GM23338 (cell line): ENCODE measurements around the gene PIGN. TPM values are rescaled to one million over a fixed set of nuclear protein-coding genes. Genes with fewer than 3 reads are reported as not detected.

ENCODE experiments used
- ATAC-seq: fragments of 200-7000 bp; cut with Tn5 transposase; 3 replicates; pipeline ENCODE4 v1.9.1; 2020
- DNase-seq: peaks from one replicate; pipeline ENCODE4 v3.0.0-alpha.2; 2015; ENCODE audit warnings: low spot score
- H2AFZ ChIP-seq: fragments of 200-600 bp; sonication (generic); 2 replicates; pipeline ENCODE4 v1.8.0; 2016; ENCODE audit warnings: antibody characterized with exemption, mild to moderate bottlenecking, moderate library complexity
- H3F3A ChIP-seq: fragments of 200-600 bp; sonication (generic); replicated peaks from 2 replicates; pipeline ENCODE4 v1.8.0; 2017; ENCODE audit warnings: antibody characterized with exemption, mixed run types, low read depth
- H3K27ac ChIP-seq: fragments of 200-600 bp; sonication (generic); 2 replicates; pipeline ENCODE4 v1.6.1; 2016; ENCODE audit warnings: low read depth
- H3K27me3 ChIP-seq: fragments of 200-600 bp; sonication (generic); 2 replicates; pipeline ENCODE4 v1.8.0; 2016; ENCODE audit warnings: mild to moderate bottlenecking, mixed run types, moderate library complexity; ENCODE audit not compliant: insufficient read depth
- H3K36me3 ChIP-seq: fragments of 200-600 bp; sonication (generic); 2 replicates; pipeline ENCODE4 v1.8.0; 2016; ENCODE audit warnings: mild to moderate bottlenecking; ENCODE audit not compliant: insufficient read depth
- H3K4me1 ChIP-seq: fragments of 200-600 bp; sonication (generic); 2 replicates; pipeline ENCODE4 v1.8.0; 2016; ENCODE audit warnings: mild to moderate bottlenecking, moderate library complexity; ENCODE audit not compliant: insufficient read depth
- H3K4me2 ChIP-seq: fragments of 200-600 bp; sonication (generic); 2 replicates; pipeline ENCODE4 v1.7.1; 2017; ENCODE audit warnings: mixed run types
- H3K4me3 ChIP-seq: fragments of 200-600 bp; sonication (generic); 2 replicates; pipeline ENCODE4 v1.6.1; 2016; ENCODE audit warnings: mixed run types
- H3K79me2 ChIP-seq: fragments of 200-600 bp; sonication (generic); replicated peaks from 2 replicates; pipeline ENCODE4 v1.8.0; 2017; ENCODE audit warnings: mild to moderate bottlenecking; ENCODE audit not compliant: insufficient read depth
- H3K9me2 ChIP-seq: fragments of 200-600 bp; sonication (generic); 2 replicates; pipeline ENCODE4 v1.8.0; 2017; ENCODE audit not compliant: insufficient read depth
- H4K20me1 ChIP-seq: fragments of 200-600 bp; sonication (generic); replicated peaks from 2 replicates; pipeline ENCODE4 v1.8.0; 2017; ENCODE audit warnings: mild to moderate bottlenecking; ENCODE audit not compliant: insufficient read depth
- H3K27ac Mint-ChIP-seq: 2 replicates; pipeline ENCODE4 v1.8.0; 2020; ENCODE audit warnings: inconsistent platforms, mild to moderate bottlenecking, moderate library complexity, mixed read lengths
- H3K27me3 Mint-ChIP-seq: 3 replicates; pipeline ENCODE4 v1.8.0; 2022; ENCODE audit warnings: low read depth, mild to moderate bottlenecking, moderate library complexity, mixed read lengths, inconsistent platforms; ENCODE audit not compliant: insufficient read depth, poor library complexity
- H3K36me3 Mint-ChIP-seq: 3 replicates; pipeline ENCODE4 v1.8.0; 2021; ENCODE audit warnings: low read depth, mild to moderate bottlenecking, inconsistent platforms, moderate library complexity, mixed read lengths
- H3K4me1 Mint-ChIP-seq: 3 replicates; pipeline ENCODE4 v1.8.0; 2020; ENCODE audit warnings: mild to moderate bottlenecking, inconsistent platforms, mixed read lengths
- H3K4me3 Mint-ChIP-seq: 3 replicates; pipeline ENCODE4 v1.8.0; 2021; ENCODE audit warnings: moderate library complexity, mild to moderate bottlenecking, inconsistent platforms, mixed read lengths
- H3K9me3 Mint-ChIP-seq: 3 replicates; pipeline ENCODE4 v1.8.0; 2020; ENCODE audit warnings: moderate library complexity, mild to moderate bottlenecking, inconsistent platforms, mixed read lengths
- CTCF ChIP-seq, 2 experiments: fragments of 200-600 bp in 1 of 2; sonication (generic) in 1 of 2; conservative IDR thresholded peaks; 2 replicates each; pipeline versions ENCODE4 v1.5.1 to v1.6.1; 2016 to 2017; ENCODE audit warnings: antibody characterized with exemption in 2 of 2, low read depth in 2 of 2, mild to moderate bottlenecking in 2 of 2, moderate library complexity in 1 of 2
- POLR2AphosphoS5 ChIP-seq: IDR thresholded peaks from 2 replicates; pipeline ENCODE4 v1.6.1; 2016; ENCODE audit warnings: antibody characterized with exemption, low read depth
- REST ChIP-seq: IDR thresholded peaks from one replicate; pipeline ENCODE4 v1.6.1; 2018; ENCODE audit warnings: antibody characterized with exemption; ENCODE audit not compliant: unreplicated experiment
- ZNF331 ChIP-seq: fragments of 250-450 bp; sonication (Bioruptor Pico); IDR thresholded peaks from 2 replicates; pipeline ENCODE4 v1.5.0; 2020; ENCODE audit warnings: low read depth, mild to moderate bottlenecking, moderate library complexity
- polyA plus RNA-seq: library from polyadenylated mRNA; unstranded; fragments of >200 nt; fragmentation: Nextera tagmentation; extraction: Ambion mirVana; gene quantifications from 2 replicates; pipeline ENCODE4 v1.2.1, GENCODE V29; 2016
- total RNA-seq: library from RNA; depleted of rRNA; stranded (reverse); fragments of >200 nt; shearing (Covaris generic); gene quantifications from 2 replicates; pipeline ENCODE4 v1.2.3, GENCODE V29; 2014

PIGN gene
- total and polyA plus RNA-seq, 2 experiments from 2014 or later, result 9.4 to 33.0 TPM

GRCh38 chr18:62064361-62064760 lies 122.5 kb downstream of the PIGN start:
- Histone ChIP-seq H2AFZ (no peak overlapping the region), H3F3A (no peaks in the 10 kb centered on the region), H3K4me3 (no peak overlapping the region), H3K79me2 (no peaks in the 10 kb centered on the region), H4K20me1 (no peaks in the 10 kb centered on the region), H3K4me1 (no peaks in the 10 kb centered on the region), H3K4me2 (no peak overlapping the region), H3K27ac (no peak overlapping the region), H3K9me2 (no peaks in the 10 kb centered on the region), H3K36me3 (no peaks in the 10 kb centered on the region), H3K27me3 (no peaks in the 10 kb centered on the region)
- TF ChIP-seq REST, result no peak
- no peak for TF ChIP-seq CTCF (conservative IDR thresholded peaks at IDR 0.05; ENCODE audit: low read depth in 2 of 2)
- no peak for DNase-seq
- peaks cover 3% of the 10 kb centered on the region; the same call in 2 of the 3 replicates for H3K36me3 Mint-ChIP-seq
- no peaks in the 10 kb centered on the region; the same call in 2 of the 3 replicates for H3K9me3 Mint-ChIP-seq
- H3K4me1 Mint-ChIP-seq, result no peaks in the 10 kb centered on the region
- H3K27me3 Mint-ChIP-seq, result no peaks in the 10 kb centered on the region
- no peak overlapping the region for H3K27ac Mint-ChIP-seq
- H3K4me3 Mint-ChIP-seq, result no peak overlapping the region
- no peak for ATAC-seq

- Mint-ChIP-seq H3K4me1 (no peaks in the 10 kb centered on the region), H3K4me3 (no peak overlapping the region), H3K9me3 (no peaks in the 10 kb centered on the region), H3K36me3 (peaks cover 3% of the 10 kb centered on the region; the same call in 2 of the 3 replicates), H3K27ac (no peak overlapping the region; the same call in none of the 2 replicates), H3K27me3 (no peaks in the 10 kb centered on the region)
- TF ChIP-seq POLR2AphosphoS5 (no peak), ZNF331 (CRISPR knock-in tag) (no peak), CTCF (conservative IDR thresholded peaks at IDR 0.05; ENCODE audit: low read depth in 2 of 2) (no peak)
- Histone ChIP-seq H3F3A (no peaks in the 10 kb centered on the region), H3K79me2 (no peaks in the 10 kb centered on the region), H3K27me3 (no peaks in the 10 kb centered on the region), H3K4me2 (no peak overlapping the region), H2AFZ (no peak overlapping the region), H3K4me1 (no peaks in the 10 kb centered on the region), H3K4me3 (no peak overlapping the region), H3K27ac (no peak overlapping the region), H4K20me1 (no peaks in the 10 kb centered on the region), H3K9me2 (0 out of 2 replicates have a peak, but pooled peaks cover 3% of the 10 kb centered on the region), H3K36me3 (no peaks in the 10 kb centered on the region)
- ATAC-seq, result no peak
- no peak for DNase-seq
Observed at GRCh38 chr18:62061821-62062478, 124.9 kb downstream of the PIGN start.
